HFF-Myc (cell line): ENCODE results near the gene TRERF1.
"Not testable (repeated sequence)": the region's sequence is repeated elsewhere in the genome, so short reads cannot be mapped to it uniquely, and the experiment has no call there.

Source experiments
- DNase-seq: peaks from one replicate; pipeline ENCODE4 v3.0.0-alpha.2; 2011; ENCODE audit warnings: low read depth; ENCODE audit errors: extremely low read depth
- H3K4me3 ChIP-seq: replicated peaks from 2 replicates; pipeline ENCODE4 v1.5.1; 2011; ENCODE audit warnings: low read depth, mild to moderate bottlenecking, control low read depth, low read length
- CTCF ChIP-seq: IDR thresholded peaks from 2 replicates; pipeline ENCODE4 v1.5.1; 2012; ENCODE audit warnings: mild to moderate bottlenecking, low read depth, low read length, control low read depth; ENCODE audit errors: missing control alignments

TRERF1 gene

GRCh38 chr6:42449917-42450476 lies 1.7 kb downstream of the TRERF1 start:
- no peak for TF ChIP-seq CTCF
- no peak for DNase-seq
- peak overlapping the region; percentile 91 for H3K4me3 ChIP-seq

GRCh38 chr6:42448927-42449659 lies 2.6 kb downstream of the TRERF1 start:
- DNase-seq: no peak
- peak overlapping the region; percentile 91 for H3K4me3 ChIP-seq
- TF ChIP-seq CTCF: no peak

- DNase-seq: no peak
- H3K4me3 ChIP-seq: no peak overlapping the region; the same call in 1 of the 2 replicates
- no peak for TF ChIP-seq CTCF
Observed at GRCh38 chr6:42448391-42448790, 3.3 kb downstream of the TRERF1 start.

GRCh38 chr6:42446996-42447395 lies 4.7 kb downstream of the TRERF1 start:
- no peak overlapping the region for H3K4me3 ChIP-seq
- TF ChIP-seq CTCF: no peak
- DNase-seq: no peak

- H3K4me3 ChIP-seq: no peak overlapping the region
- no peak for TF ChIP-seq CTCF
- no peak for DNase-seq
Observed at GRCh38 chr6:42446370-42446769, 5.4 kb downstream of the TRERF1 start.

- H3K4me3 ChIP-seq, DNase-seq: not testable (repeated sequence)
Observed at GRCh38 chr6:42445955-42446354, 5.8 kb downstream of the TRERF1 start.

- H3K4me3 ChIP-seq: no peak overlapping the region
- no peak for TF ChIP-seq CTCF
- DNase-seq: no peak
Observed at GRCh38 chr6:42443312-42444060, 8.2 kb downstream of the TRERF1 start.
